Endothelial cell of umbilical vein (primary cell): ENCODE measurements around the gene ZNF775. TPM values are rescaled to one million over a fixed set of nuclear protein-coding genes. Genes with fewer than 3 reads are reported as not detected.

Experiments
- BruUV-seq: library from RNA; stranded (reverse); fragments of 400-500 nt; replicated peaks from 2 replicates; lab custom pipeline; 2021; lab: Mats Ljungman, UMichigan
- CTCF ChIA-PET: fragments of 300-600, 350-600 bp; sonication (Branson Sonifier 250); formaldehyde crosslinking; loops from one replicate; lab custom pipeline; 2021; ENCODE audit warnings: antibody characterized with exemption, inconsistent platforms; lab: Charles Lee
- POLR2A ChIA-PET: fragments of 300-600, 350-600 bp; sonication (Branson Sonifier 250); formaldehyde crosslinking; loops from one replicate; lab custom pipeline; 2021; ENCODE audit warnings: antibody characterized with exemption, inconsistent platforms; lab: Charles Lee
- DNase-seq: peaks from one replicate; pipeline ENCODE4 v3.0.0-alpha.2; 2011; ENCODE audit warnings: low read depth, low spot score
- FAIRE-seq: peaks from 2 replicates; lab custom pipeline; 2011; peaks lifted over from hg19 to GRCh38; lab: Jason Lieb, UNC
- H2AFZ ChIP-seq: 2 replicates; pipeline ENCODE4 v1.6.0; 2012; ENCODE audit warnings: low read depth, low read length, control low read depth, inconsistent platforms
- H3K27ac ChIP-seq: 2 replicates; pipeline ENCODE4 v1.5.1; 2011; ENCODE audit warnings: low read depth, mild to moderate bottlenecking, control low read depth, low read length, moderate library complexity; ENCODE audit not compliant: insufficient read depth
- H3K27me3 ChIP-seq, 2 experiments: 2 replicates each; pipeline versions ENCODE4 v1.6.0 to v1.6.1; 2011; ENCODE audit warnings: low read length in 2 of 2, mixed read lengths in 1 of 2; ENCODE audit not compliant: control insufficient read depth in 2 of 2, insufficient read depth in 2 of 2
- H3K36me3 ChIP-seq, 2 experiments: 2 replicates in 1 of 2; 3 replicates in 1 of 2; pipeline ENCODE4 v1.5.1; 2011; ENCODE audit warnings: low read length in 2 of 2, mild to moderate bottlenecking in 1 of 2, moderate library complexity in 1 of 2; ENCODE audit not compliant: control insufficient read depth in 2 of 2, insufficient read depth in 2 of 2; ENCODE audit errors: extremely low read depth in 1 of 2
- H3K4me1 ChIP-seq: 3 replicates; pipeline ENCODE4 v1.5.1; 2011; ENCODE audit warnings: mild to moderate bottlenecking, low read length; ENCODE audit not compliant: control insufficient read depth, insufficient read depth; ENCODE audit errors: extremely low read depth
- H3K4me2 ChIP-seq: 2 replicates; pipeline ENCODE4 v1.6.1; 2011; ENCODE audit warnings: low read length, control low read depth, mixed read lengths; ENCODE audit not compliant: insufficient read depth
- H3K4me3 ChIP-seq, 3 experiments: fragments of 200-600 bp in 1 of 3; sonication (generic), shearing (Covaris generic) in 1 of 3; replicated peaks in 1 of 3; 2 replicates each; pipeline ENCODE4 v1.5.1; 2011 to 2016; ENCODE audit warnings: control low read depth in 3 of 3, low read length in 3 of 3, mild to moderate bottlenecking in 2 of 3, inconsistent platforms in 1 of 3, low read depth in 1 of 3, moderate library complexity in 1 of 3; ENCODE audit not compliant: insufficient read depth in 1 of 3
- H3K79me2 ChIP-seq: 2 replicates; pipeline ENCODE4 v1.6.0; 2012; ENCODE audit warnings: low read length, inconsistent platforms; ENCODE audit not compliant: control insufficient read depth, insufficient read depth
- H3K9ac ChIP-seq: replicated peaks from 2 replicates; pipeline ENCODE3; 2011; ENCODE audit warnings: low read length, control low read depth; ENCODE audit not compliant: insufficient read depth; ENCODE audit errors: extremely low read depth
- H3K9me1 ChIP-seq: replicated peaks from 3 replicates; pipeline ENCODE4 v1.6.0; 2011; ENCODE audit warnings: mild to moderate bottlenecking, low read length; ENCODE audit not compliant: control insufficient read depth, insufficient read depth; ENCODE audit errors: extremely low read depth
- H3K9me3 ChIP-seq: replicated peaks from 2 replicates; pipeline ENCODE4 v1.5.1; 2012; ENCODE audit warnings: low read length, inconsistent platforms; ENCODE audit not compliant: control insufficient read depth, insufficient read depth
- H4K20me1 ChIP-seq: replicated peaks from 2 replicates; pipeline ENCODE3; 2011; ENCODE audit warnings: mild to moderate bottlenecking, low read length; ENCODE audit not compliant: control insufficient read depth, insufficient read depth; ENCODE audit errors: extremely low read depth
- CTCF ChIP-seq, 2 donors: IDR thresholded peaks; 1 replicate in 1 of 2; 2 replicates in 1 of 2; pipeline ENCODE4 v1.5.1; 2011; ENCODE audit warnings: low read length in 2 of 2, mild to moderate bottlenecking in 2 of 2, moderate library complexity in 2 of 2, control low read depth in 1 of 2, inconsistent platforms in 1 of 2, low read depth in 1 of 2; ENCODE audit not compliant: insufficient read depth in 1 of 2; ENCODE audit errors: extremely low read depth in 1 of 2
- EZH2 ChIP-seq: IDR thresholded peaks from 2 replicates; pipeline ENCODE4 v1.6.1; 2012; ENCODE audit warnings: borderline replicate concordance, low read depth, mild to moderate bottlenecking, moderate library complexity, low read length, inconsistent platforms; ENCODE audit not compliant: severe bottlenecking
- FOS ChIP-seq: IDR thresholded peaks from 2 replicates; pipeline ENCODE4 v1.6.1; 2011; ENCODE audit warnings: mild to moderate bottlenecking, low read length, moderate library complexity, borderline replicate concordance; ENCODE audit not compliant: insufficient read depth
- GATA2 ChIP-seq: IDR thresholded peaks from 2 replicates; pipeline ENCODE4 v1.7.0; 2011; ENCODE audit warnings: low read depth, mild to moderate bottlenecking, moderate library complexity, mixed read lengths, low read length; ENCODE audit not compliant: insufficient read length, insufficient read depth
- JUN ChIP-seq: IDR thresholded peaks from 2 replicates; pipeline ENCODE4 v1.6.1; 2011; ENCODE audit warnings: borderline replicate concordance, low read depth; ENCODE audit not compliant: insufficient read length, insufficient read depth
- MAX ChIP-seq: IDR thresholded peaks from 2 replicates; pipeline ENCODE4 v1.6.1; 2011; ENCODE audit not compliant: insufficient read depth, insufficient read length
- MYC ChIP-seq: IDR thresholded peaks from one replicate; pipeline ENCODE4 v1.6.1; 2011; ENCODE audit warnings: mild to moderate bottlenecking, low read depth, low read length
- POLR2A ChIP-seq: IDR thresholded peaks from 2 replicates; pipeline ENCODE4 v1.6.1; 2012; ENCODE audit warnings: low read depth, mild to moderate bottlenecking, control low read depth, low read length
- POLR2AphosphoS5 ChIP-seq: IDR thresholded peaks from 2 replicates; pipeline ENCODE4 v1.6.1; 2012; ENCODE audit warnings: low read depth, mild to moderate bottlenecking, control low read depth, low read length, moderate library complexity; ENCODE audit not compliant: insufficient read depth
- dilution Hi-C: fragments of 300-500 bp; cut with MboI; formaldehyde crosslinking; loops from one replicate; pipeline ENCODE4 v1.15.0; 2019; ENCODE audit warnings: low sequenced_read_pairs; ENCODE audit not compliant: extremely low pct_ligation_motif_present
- intact Hi-C: fragments of 100-400 bp; cut with micrococcal nuclease; formaldehyde crosslinking; loops from one replicate; pipeline ENCODE4 v1.10.0; 2022
- polyA plus RNA-seq, 4 experiments: library from polyadenylated mRNA; depleted of rRNA in 3 of 4; stranded (reverse) in 3 of 4; unstranded in 1 of 4; fragments of >200 nt; gene quantifications; 2 replicates each; pipeline versions ENCODE4 v1.2.1 to v1.2.3, GENCODE V29; 2011 to 2012; ENCODE audit warnings: missing spikeins in 1 of 4
- total RNA-seq: library from RNA; stranded (reverse); gene quantifications from 2 replicates; pipeline ENCODE4 v1.2.3, GENCODE V29; 2021

The ZNF775 gene
- total and polyA plus RNA-seq, 2 donors (not counting 3 experiments of a cell fraction or from before 2014, with no cell fraction given) = 5.8 to 8.3 TPM

GRCh38 chr7:150351587-150352194 lies 27.4 kb upstream of the ZNF775 start:
- H3K9ac ChIP-seq = no peak overlapping the region
- H3K27ac ChIP-seq = no peak overlapping the region
- H3K9me1 ChIP-seq = no peaks in the 10 kb centered on the region
- BruUV-seq = no TSS peak
- no peak for TF ChIP-seq POLR2A
- no peak for TF ChIP-seq POLR2AphosphoS5
- no peak for TF ChIP-seq FOS
- TF ChIP-seq EZH2 = no peak
- TF ChIP-seq JUN = no peak
- no peak for TF ChIP-seq MAX
- TF ChIP-seq CTCF (IDR thresholded peaks at IDR 0.05; ENCODE audit: extremely low read depth in 1 of 2, insufficient read depth in 1 of 2, low read depth in 1 of 2, low read length in 2 of 2) = no peak
- no peak for TF ChIP-seq GATA2
- TF ChIP-seq MYC = no peak
- H3K4me2 ChIP-seq = no peak overlapping the region
- no peak overlapping the region for H2AFZ ChIP-seq
- H4K20me1 ChIP-seq = no peaks in the 10 kb centered on the region
- no peaks in the 10 kb centered on the region for H3K4me1 ChIP-seq
- dilution Hi-C loops (no loop called here), intact Hi-C loops (no loop called here)
- H3K27me3 ChIP-seq = peaks cover 0 to 4% of the 10 kb centered on the region in 2 experiments
- H3K79me2 ChIP-seq = no peaks in the 10 kb centered on the region
- FAIRE-seq = no peak
- ChIA-PET CTCF (no interaction called here), POLR2A (no interaction called here)
- no peak overlapping the region for H3K4me3 ChIP-seq
- no peaks in the 10 kb centered on the region for H3K9me3 ChIP-seq
- DNase-seq = no peak
- no peaks in the 10 kb centered on the region for H3K36me3 ChIP-seq
